GM19438 (cell line): ENCODE measurements around the gene SLC16A8.
"Not testable (repeated sequence)": the region's sequence is repeated elsewhere in the genome, so short reads cannot be mapped to it uniquely, and the experiment has no call there.

Experiments
- ATAC-seq: cut with Tn5 transposase; IDR thresholded peaks from one replicate; pipeline ENCODE4 v1.9.1; 2021; ENCODE audit warnings: low read depth; ENCODE audit not compliant: unreplicated experiment

The SLC16A8 gene

DNA sequence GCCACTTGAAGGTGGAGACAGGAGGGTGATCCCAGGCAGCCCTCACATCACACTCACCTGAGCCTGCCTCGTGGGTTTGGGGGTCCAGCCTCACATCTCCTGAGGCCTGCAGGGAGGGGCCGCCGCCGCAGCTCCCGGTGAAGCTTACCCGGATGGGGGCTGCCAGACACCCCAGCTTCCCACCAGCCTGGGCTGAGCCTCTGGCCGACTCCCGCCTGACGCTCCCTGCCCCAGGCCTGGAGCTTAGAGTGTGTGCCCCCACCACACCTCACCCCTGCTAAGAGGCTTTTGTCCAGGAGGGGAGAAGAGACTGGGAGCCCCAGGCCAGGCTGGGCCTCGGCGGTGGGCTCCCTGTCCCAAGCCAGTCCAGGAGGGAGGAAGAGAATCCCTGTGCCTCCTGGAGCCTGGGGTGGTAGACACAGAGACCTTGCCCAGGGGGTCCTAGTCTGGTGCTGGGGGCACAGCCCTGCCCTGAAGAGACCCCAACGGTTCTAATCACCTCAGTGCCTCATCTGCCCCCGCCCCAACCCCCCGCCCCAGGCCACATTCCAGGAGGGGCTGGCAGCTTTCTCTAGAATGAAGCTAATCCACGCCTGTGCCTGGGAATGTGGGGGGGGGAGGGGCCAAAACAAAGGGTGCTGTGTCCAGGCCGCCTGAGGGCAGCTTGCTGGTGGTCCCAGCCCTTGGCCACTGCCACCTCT, at the start of gene SLC16A8:
Gene SLC16A8, minus strand, starts transcription at position 254 of the 701 bp plus-strand sequence. CDS start 1,311 bp downstream, outside the sequence.
- no peak for ATAC-seq

DNA sequence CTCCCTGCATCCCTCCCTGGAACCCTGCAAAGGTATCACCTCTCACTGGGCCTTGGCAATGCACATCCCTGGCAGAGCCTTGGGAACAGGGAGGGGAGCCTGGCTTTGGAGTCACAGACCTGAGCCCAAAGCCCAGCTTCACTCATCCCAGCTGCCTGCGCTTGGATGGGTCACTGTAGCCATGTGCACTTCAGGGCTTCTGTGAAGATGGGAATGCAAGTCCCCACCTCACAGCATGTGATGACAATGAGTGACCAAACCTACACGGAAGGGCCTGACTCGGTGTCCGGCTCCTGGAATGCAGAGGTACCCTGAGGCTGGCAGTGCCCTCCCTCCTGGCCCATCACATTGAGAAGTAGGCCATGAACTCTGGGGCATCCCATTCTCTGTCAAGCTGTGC, 49.3 kb upstream of the SLC16A8 start:
- ATAC-seq, result no peak

DNA sequence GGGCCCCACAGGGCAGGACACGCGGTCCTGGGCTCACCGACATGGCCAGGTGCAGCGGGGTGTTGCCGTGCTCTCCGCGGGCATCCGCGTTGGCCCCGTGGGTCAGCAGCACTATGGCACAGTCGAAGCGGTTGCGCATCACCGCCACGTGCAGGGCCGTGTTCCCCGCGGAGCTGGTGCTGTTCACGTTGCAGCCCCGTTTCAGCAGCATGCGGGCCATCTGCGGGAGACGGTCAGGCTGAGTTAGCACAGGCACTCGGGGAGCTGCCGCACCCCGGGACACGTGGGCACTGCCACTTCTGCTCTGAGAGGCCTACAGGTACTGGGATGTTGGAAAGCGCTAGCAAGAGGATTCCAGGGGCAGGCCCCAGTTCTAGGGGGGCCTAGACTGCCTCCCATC, 48.8 kb upstream of the SLC16A8 start:
- ATAC-seq, result no peak

GRCh38 chr22:38132136-38132535, 48.2 kb upstream of the SLC16A8 start:
- ATAC-seq, result no peak

GRCh38 chr22:38131399-38131798, 47.4 kb upstream of the SLC16A8 start:
- no peak for ATAC-seq

GRCh38 chr22:38129856-38130255, 45.9 kb upstream of the SLC16A8 start:
- no peak for ATAC-seq

DNA sequence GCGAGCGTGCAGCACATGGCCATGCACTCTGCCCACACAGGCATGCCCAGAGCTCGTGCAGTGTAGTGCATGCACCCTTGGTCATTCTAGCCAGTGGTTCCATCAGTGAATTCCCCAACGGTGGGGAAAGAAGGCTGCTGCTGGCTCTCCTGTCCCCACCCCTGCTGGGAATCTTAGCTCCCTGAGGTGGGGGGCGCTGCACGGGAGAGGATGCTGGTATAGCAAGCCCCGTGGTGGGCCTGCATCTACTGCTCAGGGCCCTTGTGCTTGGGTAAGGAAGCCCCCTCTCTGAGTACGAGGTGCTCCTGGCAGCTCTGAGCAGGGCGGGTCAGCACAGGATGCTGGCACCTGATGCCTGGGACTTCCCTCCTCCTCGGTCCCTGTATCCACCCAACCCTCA, 45.0 kb upstream of the SLC16A8 start:
- no peak for ATAC-seq

- ATAC-seq, result no peak
These were observed 43.9 kb upstream of the SLC16A8 start for GRCh38 chr22:38127869-38128268.

DNA sequence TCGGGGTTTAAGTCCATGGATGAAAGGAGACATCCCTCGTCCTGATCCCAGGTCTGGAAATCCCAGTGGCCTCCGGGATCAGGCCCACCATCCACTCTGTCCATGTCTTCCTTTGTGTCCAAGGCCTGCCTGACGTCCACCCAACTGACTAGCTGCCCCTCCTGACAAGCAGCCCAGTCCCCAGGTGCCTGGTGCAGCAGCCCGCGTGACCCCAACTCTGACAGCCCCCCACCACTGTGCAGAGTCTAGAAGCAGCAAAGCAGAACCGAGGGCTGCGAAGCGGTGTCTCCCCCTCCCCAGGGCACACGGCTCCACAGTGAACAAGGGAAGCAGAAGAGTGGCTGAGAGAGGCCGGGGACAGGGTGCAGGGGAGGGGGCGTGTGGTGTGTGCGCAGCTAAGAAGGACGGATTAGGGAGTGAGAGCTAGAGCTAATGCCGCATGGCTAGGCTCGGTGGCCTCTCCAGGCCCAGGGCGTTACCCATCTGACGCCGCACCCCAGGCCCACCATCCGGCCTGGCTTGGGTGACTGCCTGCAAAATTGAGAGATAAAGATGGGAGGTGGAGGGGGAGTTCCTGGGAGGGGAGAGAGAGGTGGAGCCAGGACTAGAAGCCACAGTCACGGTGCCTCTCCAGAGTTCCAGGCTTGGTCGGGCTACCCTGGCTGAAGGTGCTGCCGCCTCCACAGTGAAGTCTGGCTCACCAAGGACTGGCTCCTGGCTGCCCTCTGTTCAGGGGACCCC, 43.1 kb upstream of the SLC16A8 start:
- no peak for ATAC-seq

GRCh38 chr22:38125751-38126201, 41.8 kb upstream of the SLC16A8 start:
- no peak for ATAC-seq

- no peak for ATAC-seq
These were observed 41.1 kb upstream of the SLC16A8 start for GRCh38 chr22:38125038-38125610.

GRCh38 chr22:38124236-38124974, 40.4 kb upstream of the SLC16A8 start:
- ATAC-seq, result no peak

DNA sequence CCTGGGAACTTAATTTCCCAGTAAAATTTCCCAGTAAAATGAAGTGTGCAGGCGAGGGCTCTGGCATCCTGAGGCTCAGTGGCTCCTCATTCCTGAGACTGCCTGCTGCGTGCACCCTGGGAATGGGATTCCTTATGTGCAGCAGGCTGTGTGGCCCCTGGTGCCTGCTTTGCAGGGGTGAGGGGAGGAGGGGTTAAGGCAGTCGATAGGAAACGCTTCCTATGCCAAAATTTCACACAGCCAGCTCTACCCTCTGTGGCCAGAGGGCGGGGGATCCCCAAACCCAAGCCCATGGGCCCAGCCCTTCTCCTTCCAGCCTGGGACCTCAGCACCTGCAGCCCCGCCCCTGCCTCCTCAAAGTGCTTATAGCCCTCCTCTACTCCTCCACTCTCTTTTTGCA, 38.6 kb upstream of the SLC16A8 start:
- ATAC-seq, result no peak

DNA sequence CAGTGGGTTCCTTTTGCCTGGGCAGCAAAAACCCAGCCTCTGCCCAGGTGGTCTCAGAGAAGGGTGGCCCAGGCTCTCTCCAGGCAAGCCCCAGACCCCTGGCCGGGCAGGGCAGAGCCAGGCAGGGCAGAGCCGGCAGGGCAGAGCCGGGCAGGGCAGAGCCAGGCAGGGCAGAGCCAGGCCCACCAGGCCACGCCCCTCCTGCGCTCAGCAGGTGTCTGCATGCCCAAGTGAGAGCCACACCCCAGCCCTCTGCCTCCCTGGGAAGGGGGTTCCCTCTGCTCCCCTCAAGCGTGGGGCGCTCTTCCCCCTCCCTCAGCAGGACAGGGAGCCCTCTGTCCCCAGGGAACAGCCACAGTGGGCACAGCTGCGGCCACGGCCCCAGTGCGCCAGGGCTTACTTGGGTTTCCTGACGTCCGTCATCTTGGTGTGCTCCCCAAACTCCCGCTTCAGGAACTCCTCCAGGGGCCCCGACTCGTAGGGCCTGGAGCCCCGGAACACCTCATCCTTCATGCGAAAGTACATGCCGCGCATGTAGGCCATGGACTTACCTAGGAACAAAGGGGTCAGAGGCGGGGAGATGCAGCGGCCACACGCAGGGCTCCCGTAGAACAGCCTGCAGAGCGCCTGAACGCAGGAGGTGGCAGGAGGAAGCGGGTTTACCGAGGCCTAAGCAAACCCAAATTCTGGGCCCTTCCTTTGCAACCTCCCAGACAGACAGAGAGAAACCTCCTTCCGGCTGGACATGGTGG, 36.6 kb upstream of the SLC16A8 start:
- no peak for ATAC-seq

DNA sequence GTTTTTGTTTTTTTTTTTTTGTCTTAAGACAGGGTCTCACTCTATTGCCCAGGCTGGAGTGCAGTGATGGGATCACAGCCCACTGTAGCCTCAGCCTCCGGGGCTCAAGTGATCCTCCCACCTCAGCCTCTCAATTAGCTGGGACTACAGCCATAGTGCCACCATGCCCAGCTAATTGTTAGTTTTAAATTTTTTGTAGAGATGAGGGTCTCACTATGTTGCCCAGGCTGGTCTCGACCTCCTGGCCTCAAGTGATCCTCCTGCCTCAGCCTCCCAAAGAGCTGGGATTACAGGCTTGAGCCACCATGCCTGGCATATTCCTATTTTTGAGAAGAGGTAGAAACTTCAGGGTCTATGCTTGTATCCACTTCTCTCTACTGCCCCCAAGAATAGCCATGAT, 34.8 kb upstream of the SLC16A8 start:
- ATAC-seq, result not testable (repeated sequence)

GRCh38 chr22:38118182-38118581, 34.2 kb upstream of the SLC16A8 start:
- no peak for ATAC-seq

DNA sequence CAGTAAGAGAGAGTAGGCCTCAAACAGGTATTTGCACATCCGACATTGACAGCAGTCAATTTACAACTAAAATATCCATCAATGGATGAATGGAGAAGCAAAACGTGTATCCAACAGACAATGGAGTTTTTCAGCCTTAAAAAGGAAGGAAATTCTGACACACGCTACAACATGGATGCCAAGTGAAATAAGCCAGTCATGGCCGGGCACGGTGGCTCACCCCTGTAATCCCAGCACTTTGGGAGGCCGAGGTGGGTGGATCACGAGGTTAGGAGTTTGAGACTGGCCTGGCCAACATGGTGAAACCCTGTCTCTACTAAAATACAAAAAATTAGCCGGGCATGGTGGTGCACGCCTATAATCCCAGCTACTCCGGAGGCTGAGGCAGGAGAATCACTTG, 33.6 kb upstream of the SLC16A8 start:
- not testable (repeated sequence) for ATAC-seq

- no peak for ATAC-seq
These were observed 31.6 kb upstream of the SLC16A8 start for GRCh38 chr22:38115423-38116205.
